Subcutaneous adipose tissue (tissue), 4 donors: ENCODE results near the gene LMTK2. TPM values are rescaled to one million over a fixed set of nuclear protein-coding genes. Genes with fewer than 3 reads are reported as not detected.

Experiments
- CTCF ChIP-seq: fragments of 450-650 bp; IDR thresholded peaks from one replicate; pipeline ENCODE4 v1.5.1; 2016; ENCODE audit warnings: low read depth, mild to moderate bottlenecking, control low read depth, antibody characterized with exemption, moderate library complexity
- total RNA-seq, 4 donors: library from RNA; depleted of rRNA; stranded (reverse); fragments of >200 nt; gene quantifications; one replicate each; pipeline ENCODE4 v1.1.0, GENCODE V29; 2016

The LMTK2 gene
- total RNA-seq, 4 donors from 2014 or later = 7.3 to 15.4 (median 8.6) TPM

DNA sequence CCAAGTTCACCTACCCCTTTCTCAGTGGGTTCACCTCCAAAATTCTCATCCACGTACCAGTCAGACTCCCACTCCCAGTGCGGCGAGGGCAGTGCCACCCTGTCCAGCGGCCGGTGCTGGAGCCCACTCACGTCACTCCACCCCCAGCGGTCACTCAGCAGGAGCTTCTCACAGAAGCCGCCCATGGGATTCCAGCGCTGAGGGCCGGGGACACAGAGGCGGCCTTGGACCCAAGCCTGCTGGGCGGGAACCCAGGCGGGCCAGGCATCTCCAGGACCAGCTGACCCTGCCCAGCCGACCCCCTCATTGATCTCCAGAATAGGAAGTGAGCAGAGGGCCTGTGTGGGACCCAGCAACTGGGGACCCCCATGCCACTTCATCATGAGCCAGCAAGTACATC is 138.2 kb downstream of the LMTK2 start:
- no peak for TF ChIP-seq CTCF

- no peak for TF ChIP-seq CTCF
Observed at GRCh38 chr7:98248156-98248555, 141.5 kb downstream of the LMTK2 start.

DNA sequence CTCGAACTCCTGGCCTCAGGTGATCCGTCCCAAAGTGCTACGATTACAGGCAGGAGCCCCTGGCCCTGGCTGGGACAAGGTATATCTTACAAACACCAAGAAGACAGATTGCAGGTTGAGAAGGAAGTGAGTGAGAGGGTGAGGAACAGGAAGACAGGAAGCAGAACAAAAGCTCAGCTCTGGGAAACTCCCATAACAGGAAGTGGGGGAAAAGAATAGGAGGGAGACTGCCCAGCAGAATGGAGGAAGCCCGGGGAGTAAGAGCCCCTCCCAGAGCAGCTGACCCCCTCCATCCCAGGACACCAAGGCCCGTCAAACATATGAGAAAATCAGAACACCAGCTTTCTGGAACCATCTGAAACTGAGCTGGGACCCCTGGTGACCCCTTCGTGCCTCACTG is 142.4 kb downstream of the LMTK2 start:
- TF ChIP-seq CTCF = no peak

GRCh38 chr7:98250789-98251188 is 144.1 kb downstream of the LMTK2 start:
- TF ChIP-seq CTCF = no peak

- TF ChIP-seq CTCF = no peak
Observed at GRCh38 chr7:98251231-98251600, 144.6 kb downstream of the LMTK2 start.

GRCh38 chr7:98251601-98252424 is 145.2 kb downstream of the LMTK2 start, which contains the start of gene TECPR1:
Gene TECPR1 (minus strand): TSS chr7:98252232. CDS start chr7:98246146, 6,086 bp downstream.
- no peak for TF ChIP-seq CTCF

DNA sequence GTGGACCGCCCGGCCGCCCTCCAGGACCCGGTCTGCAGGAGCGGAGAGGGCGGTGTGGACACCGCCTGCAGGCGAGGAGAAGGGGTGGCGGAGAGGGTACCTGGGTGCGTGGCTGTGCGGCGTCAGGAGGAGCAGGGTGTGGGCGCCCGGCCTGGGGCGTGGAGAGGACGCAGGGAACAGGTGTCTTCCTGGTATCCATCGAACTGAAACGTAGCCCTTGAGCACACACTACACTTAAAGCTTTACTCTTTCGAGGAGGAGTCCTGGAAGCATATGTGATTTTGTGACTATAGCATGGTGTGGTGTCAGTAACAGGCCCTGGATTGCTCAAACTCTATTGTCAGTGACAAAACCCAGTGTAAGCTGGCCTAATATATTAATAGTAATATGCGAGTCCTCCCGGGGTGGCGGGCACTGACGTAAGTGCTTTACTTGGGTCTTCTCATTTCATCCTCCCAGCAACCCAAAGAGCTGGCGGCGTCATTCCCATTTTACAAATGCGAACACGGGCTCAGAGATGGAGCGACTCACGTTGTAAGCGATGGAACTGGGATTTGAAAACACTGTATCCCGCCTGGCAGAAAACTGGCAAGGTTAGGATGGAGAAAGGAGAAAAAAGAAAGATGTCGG is 145.9 kb downstream of the LMTK2 start:
- TF ChIP-seq CTCF = no peak
